GM19043 (cell line): ENCODE results near the gene POPDC2.

Experiments used
- ATAC-seq: cut with Tn5 transposase; IDR thresholded peaks from one replicate; pipeline ENCODE4 v1.9.1; 2021; ENCODE audit warnings: low read depth; ENCODE audit not compliant: unreplicated experiment

The POPDC2 gene

DNA sequence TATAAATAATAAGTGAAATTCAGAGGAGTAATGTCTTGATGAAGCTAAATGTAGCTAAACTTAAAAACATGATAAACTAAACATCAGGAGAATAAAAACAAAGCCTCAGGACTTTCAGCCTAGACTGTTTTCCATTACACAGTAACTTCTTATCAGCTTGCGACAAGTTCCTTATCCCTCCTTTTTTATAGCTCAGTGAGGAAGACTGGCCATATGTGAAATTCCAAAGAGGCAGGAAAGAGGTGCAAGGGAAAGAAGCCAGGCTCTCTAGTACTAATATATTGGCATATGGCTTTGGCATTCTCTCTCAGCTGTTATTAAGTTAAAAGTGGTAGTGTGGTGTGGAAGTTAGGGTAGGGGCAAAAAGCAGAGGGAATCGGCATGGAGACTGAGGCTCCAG lies 12.4 kb upstream of the POPDC2 start:
- no peak for ATAC-seq

DNA sequence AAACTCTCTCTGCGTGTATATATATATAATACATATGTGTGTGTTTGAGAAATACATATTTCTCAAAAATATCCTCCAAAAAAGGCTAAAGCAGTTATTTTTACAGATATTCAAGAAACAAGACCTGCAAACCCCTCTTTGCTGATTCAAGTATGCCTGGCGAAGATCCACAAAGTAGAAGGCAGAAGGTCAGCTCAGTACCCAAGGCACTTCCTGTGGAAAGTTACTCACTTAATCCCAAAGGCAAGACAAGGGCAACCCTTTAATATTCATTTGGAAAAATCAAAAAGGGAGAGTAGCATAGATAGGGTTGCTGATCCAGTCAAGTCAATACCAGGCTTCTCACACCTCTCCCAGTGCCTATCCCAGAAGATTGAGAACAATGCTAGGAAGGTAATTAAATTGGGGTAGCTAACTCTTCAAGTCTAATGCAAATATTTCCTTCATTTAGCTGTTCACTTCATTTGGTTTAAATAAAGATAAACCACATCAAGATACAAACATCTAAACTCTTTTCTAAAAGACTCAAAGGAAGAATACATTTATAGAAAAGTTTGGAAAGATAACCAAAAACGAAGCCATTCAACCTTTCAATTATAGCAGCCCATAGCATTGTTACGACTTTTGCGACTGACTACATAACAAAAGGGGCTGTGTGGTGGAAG lies 9.6 kb upstream of the POPDC2 start:
- no peak for ATAC-seq

DNA sequence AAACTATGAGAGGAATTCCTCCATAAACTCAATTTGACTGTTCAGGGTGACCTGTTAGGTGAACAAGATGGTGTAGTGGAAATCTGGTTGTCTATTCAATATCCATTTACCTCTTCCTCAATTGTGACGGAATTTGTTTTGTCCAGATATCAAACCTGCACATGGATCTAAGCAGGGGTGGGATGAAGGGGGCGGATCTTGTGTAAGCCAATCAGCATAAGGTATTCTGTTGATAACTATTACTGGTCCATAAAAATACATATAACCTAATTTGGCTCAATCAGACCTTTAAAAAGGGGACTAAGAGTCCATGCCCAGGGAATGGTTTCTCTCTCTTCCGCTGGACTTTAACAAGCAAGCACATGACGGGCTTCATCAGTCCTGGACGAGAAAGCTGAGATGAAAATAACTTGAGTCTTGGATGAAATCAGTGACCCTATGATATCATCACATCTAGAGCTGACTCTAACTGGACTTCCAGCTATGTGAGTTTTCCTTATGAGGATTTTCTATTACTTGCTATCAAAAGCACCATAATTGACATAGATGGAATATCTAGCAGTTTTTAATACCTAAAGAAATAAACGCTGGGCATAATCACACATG lies 5.7 kb upstream of the POPDC2 start:
- ATAC-seq, result no peak

DNA sequence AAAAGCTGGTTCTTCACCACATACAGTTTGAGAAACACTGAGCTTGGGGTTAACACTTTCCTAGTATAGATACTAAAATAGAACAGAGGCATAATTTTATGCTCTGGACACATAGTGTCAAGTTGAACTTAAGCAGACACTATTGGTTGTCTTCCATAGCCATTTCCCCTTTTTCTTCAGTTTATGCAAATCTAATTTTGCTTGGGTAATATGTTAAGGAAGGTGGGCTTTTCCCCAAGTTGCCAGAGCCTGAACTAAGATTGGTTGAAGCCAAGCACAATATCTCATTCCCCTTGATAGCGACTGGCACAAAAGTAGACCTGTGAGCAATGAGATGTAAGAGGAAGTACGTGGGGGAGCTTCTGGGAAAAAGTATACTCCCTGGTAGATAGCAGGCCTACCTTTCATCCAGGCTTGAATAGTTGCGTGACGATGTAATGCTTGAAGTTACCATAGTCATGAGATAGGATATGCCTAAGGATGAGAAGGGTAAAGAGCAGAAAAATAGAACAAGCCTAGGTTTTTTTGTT lies 4.5 kb upstream of the POPDC2 start:
- no peak for ATAC-seq

DNA sequence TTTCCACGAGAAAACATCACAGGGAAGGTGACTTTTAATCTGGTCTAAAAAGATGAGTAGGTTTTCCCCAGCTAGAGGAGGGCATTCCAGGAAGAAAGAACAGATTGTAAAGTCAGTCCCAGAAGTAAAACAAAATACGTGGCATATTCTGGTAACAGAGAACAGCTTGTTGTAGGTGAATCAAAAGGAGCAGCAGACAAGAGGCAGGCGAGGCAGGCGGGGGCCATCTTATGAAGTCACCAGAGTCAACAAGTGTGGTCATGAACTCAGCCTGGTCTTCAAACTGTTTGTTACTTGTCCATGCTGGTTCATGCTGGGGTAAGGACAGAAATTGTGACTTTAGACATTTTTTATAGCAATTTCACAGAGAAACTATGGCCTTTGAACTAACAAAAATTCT lies 4.0 kb upstream of the POPDC2 start:
- no peak for ATAC-seq

DNA sequence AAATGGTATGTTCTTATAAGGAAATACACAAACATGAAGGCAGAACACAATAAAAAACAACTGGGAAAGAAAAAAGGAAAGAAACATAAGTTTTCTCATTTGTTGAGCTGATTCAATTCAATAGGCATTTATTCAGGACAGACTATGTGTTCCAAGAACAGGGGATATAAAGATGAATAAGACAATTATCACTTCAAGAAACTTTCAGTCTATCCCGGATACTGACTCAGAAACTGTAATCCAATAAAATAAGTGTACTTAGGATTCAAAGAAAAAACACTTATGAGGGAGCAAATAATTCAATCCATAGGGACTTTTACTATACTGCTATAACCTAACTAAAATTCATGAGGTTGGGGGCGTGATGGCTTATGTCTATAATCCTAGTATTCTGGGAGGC lies 3.5 kb upstream of the POPDC2 start:
- no peak for ATAC-seq

DNA sequence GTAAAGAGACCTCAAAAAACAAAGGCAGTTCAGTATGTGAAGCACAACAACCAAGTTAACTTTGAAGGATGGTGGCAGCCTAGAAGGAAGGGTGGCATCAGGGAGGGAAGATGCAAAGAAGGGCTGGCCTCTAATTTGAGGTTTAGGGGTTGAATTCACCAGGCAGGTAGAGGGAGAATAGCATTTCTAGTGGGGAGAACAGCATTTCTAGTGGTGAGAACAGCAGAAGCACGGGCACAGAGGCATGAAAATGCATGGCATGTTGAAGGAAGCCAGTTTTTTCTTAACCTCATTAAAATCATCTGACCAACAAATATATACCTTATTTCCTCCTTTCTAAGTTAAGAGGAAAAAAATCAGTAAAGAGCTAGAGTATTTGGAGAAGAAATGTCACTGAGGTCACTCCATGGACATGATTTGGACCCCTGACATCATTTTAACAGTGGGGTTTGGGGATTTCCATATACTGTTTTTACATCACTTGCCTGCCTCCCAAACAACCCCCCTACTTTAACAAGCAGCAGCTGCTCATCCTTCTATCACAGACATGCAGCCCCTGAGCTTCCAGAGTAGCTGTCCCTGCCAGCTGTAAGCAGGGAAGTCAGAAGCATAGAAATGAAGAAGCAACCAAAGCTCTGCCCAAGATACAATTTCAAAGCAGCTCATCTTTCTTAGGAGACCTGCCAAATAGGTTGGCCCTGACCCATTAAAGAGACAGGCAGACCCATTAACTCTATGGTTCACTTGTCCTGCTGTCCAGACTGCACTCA lies 2.4 kb upstream of the POPDC2 start:
- ATAC-seq, result no peak

DNA sequence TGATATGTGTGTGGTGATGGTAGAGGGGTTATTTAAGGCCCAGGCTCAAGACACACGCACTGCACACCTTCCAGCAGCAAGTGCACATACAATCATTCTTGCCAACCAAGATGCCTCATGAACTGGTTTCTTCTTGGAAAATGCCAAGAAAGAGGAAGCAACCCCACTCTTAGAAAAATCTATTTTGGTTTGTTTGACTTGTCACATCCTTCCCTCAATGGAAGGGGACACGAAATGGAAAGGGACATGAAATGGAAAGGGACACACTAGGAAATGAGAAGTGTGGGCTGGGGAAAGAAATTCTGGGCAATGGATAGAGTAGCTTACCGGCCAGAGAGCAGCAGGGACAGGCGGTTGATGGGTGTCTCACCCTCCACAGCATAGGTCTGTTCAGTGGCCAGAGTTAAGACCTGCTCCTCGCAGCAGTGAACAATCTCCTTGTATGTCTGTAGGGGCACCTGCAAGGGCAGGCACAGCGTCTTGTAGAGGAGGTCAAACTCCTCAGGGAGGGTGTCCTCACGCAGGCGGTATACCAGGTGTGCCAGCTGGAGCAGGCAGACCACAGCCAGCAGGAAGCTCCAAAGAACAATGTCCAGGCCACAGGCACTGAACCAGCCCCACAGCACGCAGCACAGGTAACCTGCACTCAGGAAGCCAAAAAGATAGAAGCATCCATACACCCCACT lies 640 bp downstream of the POPDC2 start:
- ATAC-seq, result no peak

DNA sequence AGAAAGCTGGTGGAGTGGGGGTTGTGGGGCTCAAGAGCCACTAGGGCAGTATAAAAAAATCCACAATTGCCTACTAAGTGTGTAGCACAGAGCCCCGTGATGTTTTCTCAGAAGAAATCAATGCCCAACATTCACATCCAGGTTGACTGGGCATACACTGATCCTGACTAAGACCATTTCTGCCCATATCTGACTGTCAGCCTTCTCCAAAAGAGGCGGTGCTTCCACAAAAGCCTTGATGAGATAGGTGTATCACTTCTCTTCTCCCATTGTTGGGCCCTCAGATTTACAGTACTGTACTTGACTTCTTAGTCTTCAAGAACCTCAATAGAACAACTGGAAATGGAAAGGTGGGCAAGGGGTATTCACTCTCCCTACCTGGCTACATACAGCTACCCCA lies 1.4 kb downstream of the POPDC2 start:
- ATAC-seq, result no peak

DNA sequence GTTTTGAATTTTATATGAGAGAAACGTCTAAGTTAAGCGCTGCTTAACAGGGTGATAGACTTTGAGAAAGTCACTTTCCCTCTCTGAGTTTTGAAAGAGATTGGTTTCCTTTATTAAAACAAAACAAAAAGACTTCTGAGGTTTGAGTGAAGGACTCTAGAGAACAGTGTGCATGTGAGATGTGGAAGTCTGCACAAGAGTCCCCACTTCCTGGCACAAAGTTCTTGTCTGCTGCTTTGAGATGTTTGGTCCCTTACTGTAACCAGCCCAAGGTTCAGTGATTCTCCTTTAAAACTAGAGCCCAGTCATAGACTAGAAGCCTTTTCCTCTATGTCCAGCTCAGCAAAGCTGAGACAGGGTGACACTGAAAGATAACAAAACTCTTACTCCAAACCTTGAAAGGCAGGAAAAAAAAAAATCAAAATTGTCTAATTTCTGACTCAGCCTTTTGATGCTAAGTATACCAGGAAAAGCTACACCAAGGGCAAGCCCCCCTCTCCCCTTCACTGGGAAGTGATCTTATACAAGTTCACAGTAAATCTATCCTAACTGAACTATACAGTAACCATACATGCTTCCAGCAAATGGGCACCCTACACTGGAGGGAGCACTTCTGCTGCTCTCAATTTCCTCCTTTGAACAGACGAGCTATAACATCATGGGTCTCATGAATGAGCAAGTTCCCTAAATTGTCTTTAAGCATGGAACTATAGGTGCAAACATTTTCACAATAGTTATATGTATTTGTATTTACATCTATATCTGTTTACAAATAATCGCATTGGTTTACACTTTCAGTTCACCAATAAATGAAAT lies 2.3 kb downstream of the POPDC2 start:
- no peak for ATAC-seq

DNA sequence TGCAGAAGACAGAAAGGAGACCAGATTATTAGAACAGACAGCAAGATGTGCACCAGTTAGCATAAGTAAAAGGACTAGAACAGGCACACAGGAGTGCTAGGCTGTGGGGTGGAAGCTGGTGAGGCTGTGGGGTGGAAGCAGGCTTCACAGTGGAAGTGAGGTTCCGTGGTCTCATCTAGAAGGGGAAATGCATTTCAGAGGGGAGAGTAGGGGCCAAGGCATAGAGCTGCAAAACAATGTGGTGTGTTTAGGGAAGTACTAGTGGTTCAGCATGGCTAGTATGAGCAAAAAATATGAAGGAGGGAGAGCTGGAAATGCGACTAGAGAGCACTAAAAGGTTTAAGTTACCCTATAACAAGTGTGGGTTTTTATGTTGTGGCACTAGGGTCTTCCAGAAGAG lies 6.5 kb downstream of the POPDC2 start:
- no peak for ATAC-seq

DNA sequence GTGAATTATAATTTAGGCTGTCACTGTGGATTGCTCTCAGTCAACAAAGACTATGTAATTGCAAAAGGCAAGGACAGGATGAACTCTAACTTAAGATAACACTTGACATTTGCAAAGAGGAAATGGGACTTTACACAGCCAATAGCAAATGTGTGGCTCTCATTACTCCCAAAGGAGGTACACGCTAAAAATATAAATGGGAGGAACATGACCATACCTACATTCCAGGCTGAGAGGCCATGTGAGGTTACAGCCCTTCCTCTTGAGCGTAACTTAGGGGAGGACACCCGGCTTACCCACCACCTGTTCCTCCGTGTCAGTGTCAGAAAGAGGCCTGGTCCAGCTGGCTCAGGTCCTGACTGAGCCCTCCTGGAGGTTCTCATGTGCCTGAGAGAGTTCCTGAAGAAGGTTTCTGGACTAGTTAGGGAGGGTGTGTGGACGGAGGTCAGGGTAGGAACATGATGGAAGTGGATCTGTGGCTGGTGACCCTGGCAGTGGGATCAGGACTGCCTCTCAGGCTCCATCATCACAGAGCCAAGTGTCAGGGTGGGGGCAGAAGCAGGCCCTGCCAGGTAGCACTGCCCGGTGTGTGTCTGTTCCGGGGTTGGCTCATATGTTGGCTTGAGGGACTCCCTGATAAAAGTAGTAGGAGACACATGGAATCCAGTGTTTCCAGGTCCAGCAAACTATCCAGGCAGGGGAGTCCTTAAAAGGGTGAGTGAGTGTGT lies 7.9 kb downstream of the POPDC2 start:
- no peak for ATAC-seq

DNA sequence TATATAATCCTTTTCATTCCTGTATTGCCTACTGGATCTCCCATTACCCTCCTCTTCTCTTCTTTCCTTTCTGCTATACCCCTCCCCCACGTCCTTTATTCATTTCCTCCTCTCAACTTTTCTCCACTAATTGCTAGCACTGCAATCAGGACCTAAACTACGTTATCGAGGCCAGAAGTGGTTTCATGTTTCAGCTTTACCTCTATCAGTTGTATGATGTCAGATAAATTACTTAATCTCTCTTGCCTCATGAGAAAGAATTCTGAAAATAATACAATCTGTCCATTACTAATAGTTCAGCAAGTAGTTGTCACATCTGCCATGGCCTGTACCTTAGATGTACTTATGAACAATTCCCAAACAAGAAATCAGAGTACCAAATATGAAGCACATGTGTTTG lies 10.6 kb downstream of the POPDC2 start:
- no peak for ATAC-seq

DNA sequence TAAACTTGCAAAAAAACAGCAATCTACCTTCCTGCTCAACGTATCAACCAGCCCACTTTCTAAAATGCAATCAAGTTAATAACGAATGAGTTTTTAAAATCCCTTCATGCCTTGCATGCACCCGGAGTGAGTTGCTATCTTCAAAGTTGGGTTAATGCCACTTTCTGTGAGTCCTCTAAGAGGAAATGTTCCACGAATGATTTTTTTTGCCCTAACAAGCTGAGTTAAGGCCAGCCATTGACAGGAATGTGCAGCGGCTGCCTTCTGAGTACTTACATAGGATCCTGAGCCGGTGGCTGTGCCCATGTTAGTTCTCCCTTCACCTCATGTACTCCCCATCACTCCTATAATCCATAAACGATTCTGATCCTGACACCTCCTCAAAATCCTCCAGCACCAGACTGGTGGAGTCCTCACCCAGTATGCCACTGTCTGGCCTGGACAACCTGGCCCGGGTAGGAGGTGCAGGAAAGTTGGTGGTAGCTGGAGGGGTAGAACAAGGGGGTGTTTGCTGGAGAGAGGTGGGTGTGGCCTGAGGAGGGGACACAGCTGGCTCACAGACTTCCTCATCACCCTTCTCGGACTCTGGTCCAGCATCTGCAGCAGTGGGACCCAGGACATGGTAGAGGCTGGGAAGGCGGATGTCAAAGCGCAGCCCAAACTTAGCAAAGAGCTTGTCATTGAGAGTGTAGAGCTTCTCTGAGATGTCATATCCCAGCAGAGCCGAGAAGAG lies 12.4 kb downstream of the POPDC2 start:
- no peak for ATAC-seq

DNA sequence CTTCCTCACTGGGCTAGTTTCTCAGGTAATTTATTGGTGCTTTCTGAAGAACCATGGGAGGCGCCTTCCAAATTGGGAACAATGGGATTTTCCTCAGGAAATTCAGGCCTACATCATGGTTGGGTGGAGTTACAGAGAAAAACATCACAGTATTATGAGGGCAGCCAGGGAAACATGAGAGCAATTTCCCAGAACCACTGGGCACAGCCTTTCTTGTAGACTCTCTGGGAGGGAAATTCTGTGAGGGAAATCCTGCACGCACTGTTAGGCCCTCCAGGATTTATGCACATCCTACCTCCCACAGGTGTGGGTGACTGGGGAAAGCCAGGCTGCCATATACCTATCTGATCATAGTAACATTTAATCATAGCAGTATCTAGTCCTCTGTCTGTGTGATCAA lies 13.2 kb downstream of the POPDC2 start:
- ATAC-seq, result no peak

DNA sequence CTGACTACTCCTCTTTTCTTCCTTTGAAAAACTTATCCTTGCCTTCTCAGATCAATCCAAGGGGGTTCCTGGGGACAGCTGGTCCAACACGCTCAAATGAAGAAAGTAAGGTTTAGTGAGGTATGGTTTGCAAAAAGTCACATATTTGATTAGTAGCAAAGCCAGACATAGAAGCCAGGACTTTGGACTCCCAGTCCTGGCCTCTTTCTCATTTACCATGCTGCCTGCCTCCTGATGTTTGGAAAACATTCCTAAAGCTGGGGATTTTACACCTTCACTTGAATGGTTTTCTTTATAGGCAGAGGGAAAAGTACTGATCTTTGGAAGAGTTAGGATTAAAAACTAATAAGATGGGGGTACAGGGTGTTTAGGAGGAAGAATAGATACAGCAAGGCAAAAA lies 14.6 kb downstream of the POPDC2 start:
- no peak for ATAC-seq

DNA sequence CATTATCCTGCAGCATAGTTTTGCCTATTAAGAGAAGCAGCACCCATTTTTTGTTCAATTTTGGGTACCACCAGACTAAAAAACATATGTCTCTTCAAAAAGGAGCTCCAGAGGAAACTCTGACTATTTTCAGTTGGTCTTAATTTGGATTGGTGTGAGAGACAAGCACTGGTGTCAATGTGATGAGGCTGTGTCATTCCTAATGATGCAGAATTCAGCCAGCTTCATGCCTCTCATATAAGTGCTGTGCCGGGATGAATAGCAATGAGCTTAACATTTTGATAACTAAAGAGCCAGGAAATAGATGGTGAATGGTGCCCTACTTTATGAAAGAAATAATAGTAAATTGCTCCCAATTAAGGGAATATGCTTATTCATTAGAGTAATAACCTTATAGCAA lies 15.9 kb downstream of the POPDC2 start:
- ATAC-seq, result no peak

DNA sequence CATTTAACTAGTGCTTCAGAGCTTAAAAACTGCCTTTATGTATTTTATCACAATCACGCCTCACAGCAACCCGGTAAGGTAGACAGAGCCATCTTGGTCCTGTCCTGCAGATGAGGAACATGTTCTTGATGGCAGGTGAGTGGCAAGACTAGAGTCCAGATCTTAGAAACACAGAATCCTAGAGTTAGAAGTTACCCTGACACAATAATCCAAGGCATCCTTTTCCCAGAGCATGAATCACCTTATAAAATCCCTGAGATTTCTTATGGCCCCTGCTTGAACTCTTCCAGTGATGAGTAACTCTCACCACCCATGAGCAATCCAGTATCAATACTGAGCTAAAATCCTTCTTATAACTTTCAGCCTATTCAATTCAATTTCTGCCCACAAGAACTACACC lies 16.9 kb downstream of the POPDC2 start:
- no peak for ATAC-seq
